ENCODE results near the gene PAPSS1. TPM values are rescaled to one million over a fixed set of nuclear protein-coding genes. Genes with fewer than 3 reads are reported as not detected.
A peak's percentile ranks its signal among the peaks of the same experiment; 100 is the strongest.

The PAPSS1 gene
- total RNA-seq, 1 donor from 2014 or later: 450 TPM

DNA sequence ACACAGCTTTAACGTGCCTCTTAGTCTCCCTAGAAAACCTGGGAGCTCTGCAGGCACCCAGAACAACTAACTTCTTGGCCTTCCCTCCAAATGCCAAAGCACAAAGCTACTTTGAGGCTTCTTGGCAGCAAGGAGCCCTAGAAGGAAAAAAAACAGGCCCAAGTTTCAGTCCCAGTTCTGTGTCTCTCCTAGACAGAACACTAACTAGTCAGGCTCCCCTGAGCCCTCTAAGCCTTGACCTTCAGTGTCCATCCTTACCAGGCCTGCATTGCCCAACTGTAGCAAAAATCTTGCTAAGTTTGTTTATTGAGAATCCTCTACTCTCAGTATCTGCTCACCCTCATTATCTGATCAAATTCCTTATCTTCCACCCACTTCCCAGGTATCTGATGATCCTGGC lies 79.2 kb downstream of the PAPSS1 start:
- DNase-seq (ENCODE audit: low spot score): no peak
- Mint-ChIP-seq H3K27me3 (ENCODE audit: unreplicated experiment) (peaks cover 3% of the 10 kb centered on the region), H3K4me1 (ENCODE audit: unreplicated experiment) (peaks cover 12% of the 10 kb centered on the region), H3K9me3 (ENCODE audit: unreplicated experiment) (no peaks in the 10 kb centered on the region), H3K36me3 (ENCODE audit: low read depth, unreplicated experiment) (peaks cover 30% of the 10 kb centered on the region), H3K4me3 (ENCODE audit: unreplicated experiment) (no peak overlapping the region), H3K27ac (ENCODE audit: unreplicated experiment) (no peak overlapping the region)
- TF ChIP-seq, protein P1, sequence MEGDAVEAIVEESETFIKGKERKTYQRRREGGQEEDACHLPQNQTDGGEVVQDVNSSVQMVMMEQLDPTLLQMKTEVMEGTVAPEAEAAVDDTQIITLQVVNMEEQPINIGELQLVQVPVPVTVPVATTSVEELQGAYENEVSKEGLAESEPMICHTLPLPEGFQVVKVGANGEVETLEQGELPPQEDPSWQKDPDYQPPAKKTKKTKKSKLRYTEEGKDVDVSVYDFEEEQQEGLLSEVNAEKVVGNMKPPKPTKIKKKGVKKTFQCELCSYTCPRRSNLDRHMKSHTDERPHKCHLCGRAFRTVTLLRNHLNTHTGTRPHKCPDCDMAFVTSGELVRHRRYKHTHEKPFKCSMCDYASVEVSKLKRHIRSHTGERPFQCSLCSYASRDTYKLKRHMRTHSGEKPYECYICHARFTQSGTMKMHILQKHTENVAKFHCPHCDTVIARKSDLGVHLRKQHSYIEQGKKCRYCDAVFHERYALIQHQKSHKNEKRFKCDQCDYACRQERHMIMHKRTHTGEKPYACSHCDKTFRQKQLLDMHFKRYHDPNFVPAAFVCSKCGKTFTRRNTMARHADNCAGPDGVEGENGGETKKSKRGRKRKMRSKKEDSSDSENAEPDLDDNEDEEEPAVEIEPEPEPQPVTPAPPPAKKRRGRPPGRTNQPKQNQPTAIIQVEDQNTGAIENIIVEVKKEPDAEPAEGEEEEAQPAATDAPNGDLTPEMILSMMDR (IDR thresholded peaks at IDR 0.05; ENCODE audit: unreplicated experiment): no peak

DNA sequence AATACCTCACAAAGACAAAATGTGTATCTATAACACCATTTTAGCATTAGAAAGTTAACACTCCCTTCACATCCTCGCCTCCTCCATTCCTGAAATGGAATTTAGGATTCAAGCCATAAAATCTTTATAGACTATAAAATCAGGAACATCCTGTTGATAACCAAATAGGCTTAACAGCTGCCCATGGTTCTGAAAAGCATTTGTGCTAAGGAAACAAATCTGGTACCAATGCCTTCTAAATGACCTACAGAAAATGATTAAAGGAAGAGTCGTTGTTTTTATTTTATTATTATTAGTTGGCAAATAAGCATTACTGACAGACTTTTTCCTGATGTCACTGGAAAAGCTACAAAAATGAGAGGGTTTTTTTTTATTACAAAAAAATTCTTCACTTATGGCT lies 79.8 kb downstream of the PAPSS1 start:
- peaks cover 3% of the 10 kb centered on the region for H3K27me3 Mint-ChIP-seq (ENCODE audit: unreplicated experiment)
- H3K4me3 Mint-ChIP-seq (ENCODE audit: unreplicated experiment): no peak overlapping the region
- peaks cover 24% of the 10 kb centered on the region for H3K36me3 Mint-ChIP-seq (ENCODE audit: low read depth, unreplicated experiment)
- no peaks in the 10 kb centered on the region for H3K9me3 Mint-ChIP-seq (ENCODE audit: unreplicated experiment)
- peaks cover 9% of the 10 kb centered on the region for H3K4me1 Mint-ChIP-seq (ENCODE audit: unreplicated experiment)
- TF ChIP-seq, protein P1 (IDR thresholded peaks at IDR 0.05; ENCODE audit: unreplicated experiment): no peak
- DNase-seq (ENCODE audit: low spot score): no peak
- H3K27ac Mint-ChIP-seq (ENCODE audit: unreplicated experiment): peak overlapping the region; percentile 55

- Mint-ChIP-seq H3K27ac (ENCODE audit: unreplicated experiment) (no peak overlapping the region), H3K4me3 (ENCODE audit: unreplicated experiment) (no peak overlapping the region), H3K4me1 (ENCODE audit: unreplicated experiment) (peaks cover 3% of the 10 kb centered on the region), H3K36me3 (ENCODE audit: low read depth, unreplicated experiment) (peaks cover 11% of the 10 kb centered on the region), H3K9me3 (ENCODE audit: unreplicated experiment) (no peaks in the 10 kb centered on the region), H3K27me3 (ENCODE audit: unreplicated experiment) (peaks cover 3% of the 10 kb centered on the region)
- TF ChIP-seq, protein P1 (IDR thresholded peaks at IDR 0.05; ENCODE audit: unreplicated experiment): no peak
- DNase-seq (ENCODE audit: low spot score): no peak
Observed at GRCh38 chr4:107635735-107636134, 84.3 kb downstream of the PAPSS1 start.

DNA sequence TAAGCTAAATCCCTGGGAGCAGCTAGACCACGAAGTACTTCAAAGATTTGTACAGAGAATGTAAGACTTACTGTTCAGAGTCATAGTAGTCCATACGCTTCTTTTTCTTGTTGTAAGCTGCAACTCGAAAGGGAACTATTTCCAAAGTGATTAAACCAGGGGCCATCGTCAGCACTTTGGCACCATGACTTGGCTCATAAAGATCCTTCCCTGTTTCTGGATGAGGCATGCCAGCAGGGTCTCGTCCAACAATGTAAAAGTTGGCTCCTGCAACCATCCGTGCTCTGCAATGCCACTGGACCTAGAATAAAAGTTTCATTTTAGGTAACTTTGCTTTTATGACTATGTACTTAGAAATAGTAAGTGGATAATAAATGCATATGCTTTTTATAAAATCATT lies 88.5 kb downstream of the PAPSS1 start:
- H3K27me3 Mint-ChIP-seq (ENCODE audit: unreplicated experiment): peaks cover 3% of the 10 kb centered on the region
- no peak for DNase-seq (ENCODE audit: low spot score)
- H3K36me3 Mint-ChIP-seq (ENCODE audit: low read depth, unreplicated experiment): peaks cover 35% of the 10 kb centered on the region
- TF ChIP-seq, protein P1 (IDR thresholded peaks at IDR 0.05; ENCODE audit: unreplicated experiment): no peak
- H3K4me1 Mint-ChIP-seq (ENCODE audit: unreplicated experiment): peaks cover 14% of the 10 kb centered on the region
- no peak overlapping the region for H3K4me3 Mint-ChIP-seq (ENCODE audit: unreplicated experiment)
- H3K9me3 Mint-ChIP-seq (ENCODE audit: unreplicated experiment): no peaks in the 10 kb centered on the region
- no peak overlapping the region for H3K27ac Mint-ChIP-seq (ENCODE audit: unreplicated experiment)

DNA sequence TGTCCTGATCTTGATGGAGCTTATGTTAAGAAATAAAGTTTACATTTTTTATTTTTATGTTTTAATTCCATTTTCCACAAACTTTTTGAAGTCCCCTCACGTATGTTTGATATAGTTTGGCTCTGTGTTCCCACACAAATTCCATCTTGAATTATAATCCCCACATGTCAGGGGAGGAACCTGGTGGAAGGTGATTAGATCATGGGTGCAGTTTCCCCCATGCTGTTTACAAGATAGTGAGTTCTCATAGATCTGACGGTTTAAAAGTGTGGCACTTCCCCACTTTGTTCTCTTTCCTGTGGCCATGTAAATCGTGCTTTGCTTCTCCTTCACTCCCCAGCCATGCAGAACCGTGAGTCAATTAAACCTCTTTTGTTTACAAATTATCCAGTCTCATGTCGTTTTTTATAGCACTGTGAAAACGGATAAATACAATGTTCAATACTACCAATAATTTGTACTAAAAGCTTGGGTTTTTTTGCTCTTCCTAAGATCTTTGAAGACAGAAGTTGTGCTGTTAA lies 89.8 kb downstream of the PAPSS1 start:
- TF ChIP-seq, protein P1 (IDR thresholded peaks at IDR 0.05; ENCODE audit: unreplicated experiment): no peak
- Mint-ChIP-seq H3K9me3 (ENCODE audit: unreplicated experiment) (no peaks in the 10 kb centered on the region), H3K4me1 (ENCODE audit: unreplicated experiment) (peaks cover 14% of the 10 kb centered on the region), H3K27me3 (ENCODE audit: unreplicated experiment) (peaks cover 3% of the 10 kb centered on the region), H3K36me3 (ENCODE audit: low read depth, unreplicated experiment) (peaks cover 42% of the 10 kb centered on the region), H3K4me3 (ENCODE audit: unreplicated experiment) (peak overlapping the region; percentile 56), H3K27ac (ENCODE audit: unreplicated experiment) (peak overlapping the region; percentile 83)
- DNase-seq (ENCODE audit: low spot score): no peak

Measured in endothelial cell (in vitro differentiated cells).